Upper lobe of right lung (tissue), 1 donor: Measurements from ENCODE around the gene MEN1. TPM values are rescaled to one million over a fixed set of nuclear protein-coding genes. Genes with fewer than 3 reads are reported as not detected.
"Not testable (repeated sequence)": the region's sequence is repeated elsewhere in the genome, so short reads cannot be mapped to it uniquely, and the experiment has no call there.

Experiments used
- ATAC-seq: fragments of 200-7000 bp; cut with Tn5 transposase; one replicate; pipeline ENCODE4 v1.9.1; 2020; ENCODE audit warnings: mild to moderate bottlenecking, moderate library complexity
- DNase-seq: peaks from one replicate; pipeline ENCODE4 v3.0.0-alpha.2; 2020
- H3K27ac ChIP-seq: fragments of 200-600 bp; one replicate; pipeline ENCODE4 v1.8.0; 2022
- H3K27me3 ChIP-seq: fragments of 200-600 bp; one replicate; pipeline ENCODE4 v1.8.0; 2022; ENCODE audit warnings: mild to moderate bottlenecking
- H3K36me3 ChIP-seq: fragments of 200-600 bp; one replicate; pipeline ENCODE4 v1.8.0; 2022
- H3K4me1 ChIP-seq: fragments of 200-600 bp; one replicate; pipeline ENCODE4 v1.8.0; 2022
- H3K4me3 ChIP-seq: fragments of 200-600 bp; one replicate; pipeline ENCODE4 v1.8.0; 2022; ENCODE audit warnings: mild to moderate bottlenecking
- H3K9me3 ChIP-seq: fragments of 200-600 bp; one replicate; pipeline ENCODE4 v1.8.0; 2022
- CTCF ChIP-seq: fragments of 200-600 bp; IDR thresholded peaks from one replicate; pipeline ENCODE4 v1.8.0; 2022; ENCODE audit warnings: antibody characterized with exemption
- intact Hi-C: fragments of 100-400 bp; cut with DNase I; formaldehyde crosslinking; loops from one replicate; pipeline ENCODE4 v1.11.0; 2022
- total RNA-seq: library from RNA; stranded (reverse); fragmentation: NEBNext Ultra II Directional; extraction: Animal tissue kit (Norgen Biotek cat#: 25700); gene quantifications from one replicate; pipeline ENCODE4 v1.2.1, GENCODE V29; 2021
- donor health status: DM: no; HTN: yes; CAD: no; lungs with severe emphysema.

The MEN1 gene
- total RNA-seq, 1 donor from 2014 or later: 22.5 TPM

GRCh38 chr11:64846998-64847666 lies 36.8 kb upstream of the MEN1 start:
- ATAC-seq: peak; percentile 83
- peak; percentile 97 for DNase-seq
- H3K27ac ChIP-seq: no peak overlapping the region
- peaks cover 44% of the 10 kb centered on the region for H3K4me1 ChIP-seq
- H3K4me3 ChIP-seq: no peak overlapping the region
- no peaks in the 10 kb centered on the region for H3K36me3 ChIP-seq
- peak; percentile 99 for TF ChIP-seq CTCF
- H3K9me3 ChIP-seq: no peaks in the 10 kb centered on the region
- H3K27me3 ChIP-seq: no peaks in the 10 kb centered on the region
- intact Hi-C loops: loop anchor here (5.0 kb wide), 1 partner anchor 45 kb away; no protein-coding TSS in a partner anchor

GRCh38 chr11:64845776-64846129 lies 35.4 kb upstream of the MEN1 start:
- intact Hi-C loops: loop anchor here (5.0 kb wide), 1 partner anchor 47 kb away; no protein-coding TSS in a partner anchor
- DNase-seq, ATAC-seq, H3K27me3 ChIP-seq, H3K36me3 ChIP-seq, H3K4me3 ChIP-seq, H3K9me3 ChIP-seq: not testable (repeated sequence)
- Histone ChIP-seq H3K27ac (peak overlapping the region; percentile 60), H3K4me1 (peaks cover 32% of the 10 kb centered on the region)

- intact Hi-C loops: loop anchor here (5.0 kb wide), 1 partner anchor 47 kb away; no protein-coding TSS in a partner anchor
- no peak for TF ChIP-seq CTCF
- Histone ChIP-seq H3K4me1 (peaks cover 30% of the 10 kb centered on the region), H3K36me3 (no peaks in the 10 kb centered on the region), H3K9me3 (no peaks in the 10 kb centered on the region), H3K4me3 (peak overlapping the region; percentile 61), H3K27me3 (no peaks in the 10 kb centered on the region), H3K27ac (peak overlapping the region; percentile 87)
- DNase-seq (no peak), ATAC-seq (no peak)
Measured at GRCh38 chr11:64845129-64845775, 34.9 kb upstream of the MEN1 start.

- H3K4me1 ChIP-seq: peaks cover 23% of the 10 kb centered on the region
- H3K27ac ChIP-seq: peak within 1 kb of the TSS; percentile 87
- H3K9me3 ChIP-seq: no peaks in the 10 kb centered on the region
- peak; percentile 94 for DNase-seq
- H3K4me3 ChIP-seq: peak within 1 kb of the TSS; percentile 61
- peak; percentile 79 for ATAC-seq
- peak; percentile 68 for TF ChIP-seq CTCF
- H3K27me3 ChIP-seq: no peaks in the 10 kb centered on the region
- no peaks in the 10 kb centered on the region for H3K36me3 ChIP-seq
- intact Hi-C loops: loop anchor here (5.0 kb wide), 1 partner anchor 48 kb away; no protein-coding TSS in a partner anchor
Measured at GRCh38 chr11:64844330-64845128, 34.2 kb upstream of the MEN1 start, which contains the start of gene CDC42BPG. CDC42BPG (minus strand) TSS chr11:64844653; CDS start chr11:64844569, 84 bp downstream.

GRCh38 chr11:64843686-64844329 lies 33.5 kb upstream of the MEN1 start:
- H3K27ac ChIP-seq: peak overlapping the region; percentile 87
- intact Hi-C loops: no loop called here
- no peak for TF ChIP-seq CTCF
- H3K4me3 ChIP-seq: peak overlapping the region; percentile 61
- H3K36me3 ChIP-seq: no peaks in the 10 kb centered on the region
- no peak for DNase-seq
- H3K27me3 ChIP-seq: no peaks in the 10 kb centered on the region
- H3K4me1 ChIP-seq: peaks cover 16% of the 10 kb centered on the region
- H3K9me3 ChIP-seq: no peaks in the 10 kb centered on the region
- no peak for ATAC-seq
